Measurements from ENCODE around the gene RBP2.
A peak's percentile ranks its signal among the peaks of the same experiment; 100 is the strongest.
"Not testable (repeated sequence)": the region's sequence is repeated elsewhere in the genome, so short reads cannot be mapped to it uniquely, and the experiment has no call there.

RBP2 gene

GRCh38 chr3:139440639-139441556 lies 35.4 kb downstream of the RBP2 start:
- no peak for DNase-seq (ENCODE audit: low read depth)

GRCh38 chr3:139439278-139439677 lies 37.0 kb downstream of the RBP2 start:
- no peak for DNase-seq (ENCODE audit: low read depth)

GRCh38 chr3:139434764-139435307 lies 41.5 kb downstream of the RBP2 start:
- DNase-seq (ENCODE audit: low read depth) = peak; percentile 15

GRCh38 chr3:139434228-139434627 lies 42.1 kb downstream of the RBP2 start:
- DNase-seq (ENCODE audit: low read depth) = no peak

GRCh38 chr3:139433089-139433488 lies 43.2 kb downstream of the RBP2 start:
- DNase-seq (ENCODE audit: low read depth) = no peak

GRCh38 chr3:139430493-139430892 lies 45.8 kb downstream of the RBP2 start:
- DNase-seq (ENCODE audit: low read depth) = no peak

- DNase-seq (ENCODE audit: low read depth) = peak; percentile 52
These were observed 48.8 kb downstream of the RBP2 start for GRCh38 chr3:139427283-139428060.

GRCh38 chr3:139425745-139426400 lies 50.4 kb downstream of the RBP2 start:
- no peak for DNase-seq (ENCODE audit: low read depth)

- DNase-seq (ENCODE audit: low read depth) = no peak
These were observed 53.1 kb downstream of the RBP2 start for GRCh38 chr3:139423232-139423631.

GRCh38 chr3:139421460-139421859 lies 54.9 kb downstream of the RBP2 start:
- DNase-seq (ENCODE audit: low read depth) = no peak

- no peak for DNase-seq (ENCODE audit: low read depth)
These were observed 55.3 kb downstream of the RBP2 start for GRCh38 chr3:139421040-139421439.

- no peak for DNase-seq (ENCODE audit: low read depth)
These were observed 58.2 kb downstream of the RBP2 start for GRCh38 chr3:139418144-139418543.

- no peak for DNase-seq (ENCODE audit: low read depth)
These were observed 60.0 kb downstream of the RBP2 start for GRCh38 chr3:139416275-139416674.

GRCh38 chr3:139414608-139415224 lies 61.6 kb downstream of the RBP2 start:
- DNase-seq (ENCODE audit: low read depth) = no peak

GRCh38 chr3:139412891-139413290 lies 63.4 kb downstream of the RBP2 start:
- not testable (repeated sequence) for DNase-seq (ENCODE audit: low read depth)

All from non-pigmented ciliary epithelial cell (primary cell).